DND-41 (cell line): ENCODE results near the gene CCDC27.

Experiments used
- ATAC-seq: fragments of 200-7000 bp; cut with Tn5 transposase; 3 replicates; pipeline ENCODE4 v1.9.1; 2021; ENCODE audit warnings: low read depth; ENCODE audit not compliant: insufficient read depth
- DNase-seq: peaks from one replicate; pipeline ENCODE4 v3.0.0-alpha.2; 2020
- H2AFZ ChIP-seq: 2 replicates; pipeline ENCODE4 v1.6.0; 2012; ENCODE audit warnings: low read depth, low read length
- H3K27ac ChIP-seq: 2 replicates; pipeline ENCODE4 v1.5.1; 2012; ENCODE audit warnings: low read length, inconsistent platforms
- H3K27me3 ChIP-seq: fragments of 200-600 bp; sonication (generic); 2 replicates; pipeline ENCODE4 v1.6.0; 2012; ENCODE audit warnings: low read length, mild to moderate bottlenecking, inconsistent platforms; ENCODE audit not compliant: insufficient read depth, poor library complexity
- H3K36me3 ChIP-seq: 2 replicates; pipeline ENCODE4 v1.5.1; 2012; ENCODE audit warnings: low read length, inconsistent platforms; ENCODE audit not compliant: insufficient read depth
- H3K4me1 ChIP-seq: 2 replicates; pipeline ENCODE4 v1.5.1; 2012; ENCODE audit warnings: mild to moderate bottlenecking, low read length; ENCODE audit not compliant: insufficient read depth
- H3K4me2 ChIP-seq: 2 replicates; pipeline ENCODE4 v1.6.0; 2012; ENCODE audit warnings: mild to moderate bottlenecking, moderate library complexity, low read length, inconsistent platforms; ENCODE audit not compliant: insufficient read depth
- H3K4me3 ChIP-seq, 2 experiments: fragments of 200-600 bp in 1 of 2; shearing (Covaris generic) in 1 of 2; 2 replicates each; pipeline ENCODE4 v1.5.1; 2012 to 2016; ENCODE audit warnings: inconsistent platforms in 2 of 2, low read length in 2 of 2, mild to moderate bottlenecking in 2 of 2, low read depth in 1 of 2, moderate library complexity in 1 of 2
- H3K79me2 ChIP-seq: 2 replicates; pipeline ENCODE4 v1.6.0; 2012; ENCODE audit warnings: low read length, inconsistent platforms; ENCODE audit not compliant: insufficient read depth
- H3K9ac ChIP-seq: 2 replicates; pipeline ENCODE4 v1.6.0; 2012; ENCODE audit warnings: low read depth, mild to moderate bottlenecking, inconsistent platforms, low read length, moderate library complexity
- H3K9me3 ChIP-seq: 2 replicates; pipeline ENCODE4 v1.5.1; 2012; ENCODE audit warnings: low read length, moderate library complexity, mild to moderate bottlenecking, inconsistent platforms; ENCODE audit not compliant: insufficient read depth, severe bottlenecking
- H4K20me1 ChIP-seq: 2 replicates; pipeline ENCODE4 v1.6.0; 2012; ENCODE audit warnings: low read length; ENCODE audit not compliant: insufficient read depth
- CTCF ChIP-seq: IDR thresholded peaks from 2 replicates; pipeline ENCODE4 v1.5.1; 2012; ENCODE audit warnings: borderline replicate concordance, low read length, moderate library complexity, mild to moderate bottlenecking; ENCODE audit not compliant: poor library complexity, severe bottlenecking; ENCODE audit errors: extremely low read depth
- EZH2 ChIP-seq: IDR thresholded peaks from 3 replicates; pipeline ENCODE4 v1.6.1; 2012; ENCODE audit warnings: borderline replicate concordance, low read depth, mild to moderate bottlenecking, moderate library complexity, low read length, inconsistent platforms; ENCODE audit not compliant: severe bottlenecking

Gene CCDC27

GRCh38 chr1:3786468-3787348, 34.5 kb downstream of the CCDC27 start:
- Histone ChIP-seq H3K4me2 (no peak overlapping the region), H3K4me1 (no peaks in the 10 kb centered on the region), H3K9me3 (no peaks in the 10 kb centered on the region), H4K20me1 (peaks cover 49% of the 10 kb centered on the region), H3K27ac (no peak overlapping the region), H3K27me3 (no peaks in the 10 kb centered on the region), H3K36me3 (peaks cover 88% of the 10 kb centered on the region), H2AFZ (no peak overlapping the region), H3K4me3 (no peak overlapping the region), H3K9ac (no peak overlapping the region), H3K79me2 (peaks cover 40% of the 10 kb centered on the region)
- no peak for DNase-seq
- no peak for ATAC-seq
- no peak for TF ChIP-seq CTCF
- TF ChIP-seq EZH2: no peak

GRCh38 chr1:3787349-3787715, 35.1 kb downstream of the CCDC27 start:
- peaks cover 46% of the 10 kb centered on the region for H3K79me2 ChIP-seq
- DNase-seq (no peak), ATAC-seq (no peak)
- H3K36me3 ChIP-seq: peaks cover 87% of the 10 kb centered on the region
- H4K20me1 ChIP-seq: peaks cover 54% of the 10 kb centered on the region
- H3K4me3 ChIP-seq: no peak overlapping the region
- no peaks in the 10 kb centered on the region for H3K27me3 ChIP-seq
- no peak for TF ChIP-seq EZH2
- no peak for TF ChIP-seq CTCF
- H3K4me2 ChIP-seq: no peak overlapping the region
- H3K9me3 ChIP-seq: no peaks in the 10 kb centered on the region
- H2AFZ ChIP-seq: no peak overlapping the region
- no peak overlapping the region for H3K27ac ChIP-seq
- H3K4me1 ChIP-seq: no peaks in the 10 kb centered on the region
- H3K9ac ChIP-seq: no peak overlapping the region

- no peak overlapping the region for H3K9ac ChIP-seq
- H3K27me3 ChIP-seq: no peaks in the 10 kb centered on the region
- no peak for ATAC-seq
- H3K36me3 ChIP-seq: peaks cover 84% of the 10 kb centered on the region
- no peak overlapping the region for H3K27ac ChIP-seq
- H3K9me3 ChIP-seq: no peaks in the 10 kb centered on the region
- H3K4me1 ChIP-seq: 0 out of 2 replicates have a peak, but pooled peaks cover 4% of the 10 kb centered on the region
- no peak for TF ChIP-seq EZH2
- no peak for TF ChIP-seq CTCF
- H4K20me1 ChIP-seq: peaks cover 60% of the 10 kb centered on the region
- H3K79me2 ChIP-seq: peaks cover 52% of the 10 kb centered on the region
- no peak overlapping the region for H3K4me3 ChIP-seq
- no peak overlapping the region for H3K4me2 ChIP-seq
- no peak overlapping the region for H2AFZ ChIP-seq
- no peak for DNase-seq
These were observed 35.7 kb downstream of the CCDC27 start for GRCh38 chr1:3787745-3788605.
